ENCODE data around the gene WNK2. TPM values are rescaled to one million over a fixed set of nuclear protein-coding genes. Genes with fewer than 3 reads are reported as not detected.

Gene WNK2
- total and polyA plus RNA-seq, 2 of the 4 experiments (the other 2 are of a cell fraction), result not detected

DNA sequence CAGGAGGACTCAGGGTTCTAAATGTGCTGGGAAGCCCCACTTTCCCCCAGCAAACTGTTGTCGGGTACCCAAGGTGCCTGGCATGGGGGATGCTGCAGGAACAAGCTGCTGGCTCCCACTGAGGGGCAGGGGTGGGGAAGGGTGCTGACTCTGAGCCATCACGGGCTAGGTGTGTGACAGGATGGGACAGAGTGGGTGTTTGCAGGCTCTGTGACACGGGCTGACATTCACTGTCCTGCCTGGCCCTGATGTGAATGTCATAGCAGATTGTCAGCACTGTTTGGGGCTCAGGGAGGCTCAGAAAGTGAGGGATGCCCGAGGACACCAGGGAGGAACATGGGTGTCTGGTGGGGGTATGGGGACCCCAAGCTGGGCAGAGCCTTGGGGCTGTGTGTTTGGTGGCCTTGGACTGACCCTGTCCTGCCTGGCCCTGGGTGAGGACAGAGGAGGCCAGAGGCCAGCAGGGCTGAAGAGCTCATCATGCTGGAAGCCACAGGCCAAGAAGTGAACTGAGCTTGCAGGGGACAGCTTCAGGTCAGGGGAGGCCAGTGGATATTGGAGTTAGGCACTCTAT lies 20.6 kb downstream of the WNK2 start:
- no peak overlapping the region for H4K5ac ChIP-seq (ENCODE audit: low read depth, low read length)
- no TSS peak for BruUV-seq (replicated peaks)
- in situ Hi-C loops (cut with MboI; ENCODE audit: low sequenced_read_pairs) (no loop called here), dilution Hi-C loops (cut with HindIII; ENCODE audit: low sequenced_read_pairs, unreplicated experiment) (no loop called here), intact Hi-C loops (cut with micrococcal nuclease) (no loop called here)
- no peak overlapping the region for H2BK5ac ChIP-seq (ENCODE audit: low read depth, low read length, poor library complexity, severe bottlenecking)
- H3K56ac ChIP-seq (ENCODE audit: extremely low read depth, insufficient read depth, low read length), result no peak overlapping the region
- ChIA-PET POLR2A (ENCODE audit: unreplicated experiment) (no interaction called here), CTCF (no interaction called here)
- H3K36me3 ChIP-seq (ENCODE audit: control insufficient read depth, insufficient read depth, low read length), result no peaks in the 10 kb centered on the region
- no peak overlapping the region for H2AFZ ChIP-seq (replicated peaks; ENCODE audit: low read length, poor library complexity)
- H3K9me3 ChIP-seq (ENCODE audit: control insufficient read depth, insufficient read depth, low read length), result peaks cover 3% of the 10 kb centered on the region; the same call in 1 of the 2 replicates
- no peaks in the 10 kb centered on the region for H3K9me1 ChIP-seq (ENCODE audit: insufficient read depth, low read length)
- TF ChIP-seq RCOR1 (IDR thresholded peaks at IDR 0.05; ENCODE audit: insufficient replicate concordance, low read length), result no peak
- TF ChIP-seq, protein P1, sequence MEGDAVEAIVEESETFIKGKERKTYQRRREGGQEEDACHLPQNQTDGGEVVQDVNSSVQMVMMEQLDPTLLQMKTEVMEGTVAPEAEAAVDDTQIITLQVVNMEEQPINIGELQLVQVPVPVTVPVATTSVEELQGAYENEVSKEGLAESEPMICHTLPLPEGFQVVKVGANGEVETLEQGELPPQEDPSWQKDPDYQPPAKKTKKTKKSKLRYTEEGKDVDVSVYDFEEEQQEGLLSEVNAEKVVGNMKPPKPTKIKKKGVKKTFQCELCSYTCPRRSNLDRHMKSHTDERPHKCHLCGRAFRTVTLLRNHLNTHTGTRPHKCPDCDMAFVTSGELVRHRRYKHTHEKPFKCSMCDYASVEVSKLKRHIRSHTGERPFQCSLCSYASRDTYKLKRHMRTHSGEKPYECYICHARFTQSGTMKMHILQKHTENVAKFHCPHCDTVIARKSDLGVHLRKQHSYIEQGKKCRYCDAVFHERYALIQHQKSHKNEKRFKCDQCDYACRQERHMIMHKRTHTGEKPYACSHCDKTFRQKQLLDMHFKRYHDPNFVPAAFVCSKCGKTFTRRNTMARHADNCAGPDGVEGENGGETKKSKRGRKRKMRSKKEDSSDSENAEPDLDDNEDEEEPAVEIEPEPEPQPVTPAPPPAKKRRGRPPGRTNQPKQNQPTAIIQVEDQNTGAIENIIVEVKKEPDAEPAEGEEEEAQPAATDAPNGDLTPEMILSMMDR (conservative IDR thresholded peaks at IDR 0.05; ENCODE audit: low read depth, low read length), result no peak
- no peak for TF ChIP-seq CEBPB (IDR thresholded peaks at IDR 0.05; ENCODE audit: low read depth, low read length)
- WGBS, 2 experiments (ENCODE audit: extremely low coverage in 2 of 2, insufficient read length in 1 of 2), result 36% methylated on average over 3 of the region's 4 CpGs; no CpG with 5 or more reads in 1 of the 2 experiments
- no peak overlapping the region for H2BK15ac ChIP-seq (ENCODE audit: low read depth, low read length)
- DNase-seq (no peak), ATAC-seq (ENCODE audit: low read depth) (no peak)
- no peak overlapping the region for H3K4ac ChIP-seq (ENCODE audit: low read depth, low read length)
- H3K4me3 ChIP-seq (ENCODE audit: insufficient read depth, low read depth, low read length), result no peak overlapping the region
- H4K8ac ChIP-seq (ENCODE audit: low read depth in 2 of 2, low read length in 2 of 2), result no peak overlapping the region
- no peak overlapping the region for H2AK5ac ChIP-seq (ENCODE audit: low read depth, low read length)
- no peak overlapping the region for H3K27ac ChIP-seq (ENCODE audit: insufficient read depth, low read length)
- no peak overlapping the region for H2BK120ac ChIP-seq (ENCODE audit: low read depth, low read length)
- no peak overlapping the region for H3K9ac ChIP-seq (ENCODE audit: low read depth, low read length)
- no peak overlapping the region for H3K18ac ChIP-seq (ENCODE audit: low read depth, low read length)
- H3K23ac ChIP-seq (ENCODE audit: low read depth, low read length), result no peak overlapping the region
- no peak overlapping the region for H2BK20ac ChIP-seq (ENCODE audit: low read depth, low read length)
- H3K79me1 ChIP-seq (ENCODE audit: low read depth in 1 of 2, low read length in 2 of 2), result no peaks in the 10 kb centered on the region
- no peaks in the 10 kb centered on the region for H3K4me1 ChIP-seq (ENCODE audit: control insufficient read depth, insufficient read depth, low read length)
- no peak overlapping the region for H3K4me2 ChIP-seq (ENCODE audit: low read depth, low read length)
- H3K14ac ChIP-seq (replicated peaks; ENCODE audit: low read depth, low read length), result no peak overlapping the region
- no peak overlapping the region for H2AK9ac ChIP-seq (replicated peaks; ENCODE audit: low read depth, low read length, poor library complexity)
- H4K20me1 ChIP-seq (ENCODE audit: insufficient read depth, low read length), result no peaks in the 10 kb centered on the region
- H3K27me3 ChIP-seq (ENCODE audit: control insufficient read depth, insufficient read depth, low read length), result peaks cover 19% of the 10 kb centered on the region
- no peak overlapping the region for H4K91ac ChIP-seq (ENCODE audit: insufficient read depth, low read depth, low read length)

Data from IMR-90 (cell line).